Measurements from ENCODE around the gene CTNND2. TPM values are rescaled to one million over a fixed set of nuclear protein-coding genes. Genes with fewer than 3 reads are reported as not detected.

CTNND2 gene
- total RNA-seq, 1 donor from 2014 or later: 6.9 TPM

DNA sequence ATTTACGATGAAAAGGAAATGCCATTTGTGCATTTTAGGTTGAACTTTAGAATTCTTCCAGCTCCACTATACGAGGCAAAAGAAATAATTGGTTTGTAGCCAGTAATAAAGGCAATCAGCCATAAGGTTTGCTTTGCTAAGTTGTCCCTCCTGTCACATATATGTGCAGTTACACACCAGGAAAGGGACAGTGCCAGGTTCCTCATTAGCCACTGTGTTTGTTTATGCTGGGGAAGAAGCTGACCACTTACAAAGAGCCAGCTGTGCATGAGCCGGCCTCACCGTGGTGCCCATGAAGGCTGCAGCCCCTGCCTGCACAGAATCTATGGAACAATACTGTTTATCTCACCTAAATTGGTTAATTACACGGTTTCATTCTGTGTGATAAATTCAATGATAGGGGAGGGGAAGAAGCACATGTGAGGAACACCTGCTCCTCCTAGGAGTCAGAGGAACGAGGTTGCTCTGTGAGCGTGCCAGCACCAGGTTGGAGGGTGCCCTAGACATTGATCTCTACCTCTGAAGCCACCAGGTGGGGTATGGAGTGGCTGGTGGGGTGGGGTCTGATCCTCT, 969.4 kb downstream of the CTNND2 start:
- Histone ChIP-seq H3K9me3 (no peaks in the 10 kb centered on the region), H3K27me3 (no peaks in the 10 kb centered on the region), H3K27ac (no peak overlapping the region), H3K4me3 (no peak overlapping the region), H3K4me1 (no peaks in the 10 kb centered on the region), H3K36me3 (no peaks in the 10 kb centered on the region)
- DNase-seq: no peak
- no peak for ATAC-seq
- intact Hi-C loops (cut with DNase I): no loop called here
- TF ChIP-seq, protein P1, sequence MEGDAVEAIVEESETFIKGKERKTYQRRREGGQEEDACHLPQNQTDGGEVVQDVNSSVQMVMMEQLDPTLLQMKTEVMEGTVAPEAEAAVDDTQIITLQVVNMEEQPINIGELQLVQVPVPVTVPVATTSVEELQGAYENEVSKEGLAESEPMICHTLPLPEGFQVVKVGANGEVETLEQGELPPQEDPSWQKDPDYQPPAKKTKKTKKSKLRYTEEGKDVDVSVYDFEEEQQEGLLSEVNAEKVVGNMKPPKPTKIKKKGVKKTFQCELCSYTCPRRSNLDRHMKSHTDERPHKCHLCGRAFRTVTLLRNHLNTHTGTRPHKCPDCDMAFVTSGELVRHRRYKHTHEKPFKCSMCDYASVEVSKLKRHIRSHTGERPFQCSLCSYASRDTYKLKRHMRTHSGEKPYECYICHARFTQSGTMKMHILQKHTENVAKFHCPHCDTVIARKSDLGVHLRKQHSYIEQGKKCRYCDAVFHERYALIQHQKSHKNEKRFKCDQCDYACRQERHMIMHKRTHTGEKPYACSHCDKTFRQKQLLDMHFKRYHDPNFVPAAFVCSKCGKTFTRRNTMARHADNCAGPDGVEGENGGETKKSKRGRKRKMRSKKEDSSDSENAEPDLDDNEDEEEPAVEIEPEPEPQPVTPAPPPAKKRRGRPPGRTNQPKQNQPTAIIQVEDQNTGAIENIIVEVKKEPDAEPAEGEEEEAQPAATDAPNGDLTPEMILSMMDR (IDR thresholded peaks at IDR 0.05): no peak

DNA sequence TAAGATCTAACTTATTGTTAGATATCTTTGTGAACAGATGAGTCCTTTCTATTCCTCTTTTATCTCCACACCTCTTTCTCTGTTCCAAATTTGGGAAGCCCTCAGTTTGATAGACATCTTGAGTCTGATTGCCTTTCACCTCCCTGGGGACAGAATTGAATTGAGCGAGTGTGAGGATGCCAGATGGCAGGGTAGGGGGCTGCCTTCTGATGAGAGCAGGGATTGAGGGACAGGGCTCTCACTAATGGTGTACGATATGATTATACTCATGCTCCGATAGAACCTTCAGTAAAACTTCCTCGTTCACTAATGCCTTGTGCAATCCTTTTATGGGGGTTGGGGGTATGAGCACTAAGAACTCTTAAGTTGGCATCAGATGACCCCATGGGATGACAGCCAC, 971.1 kb downstream of the CTNND2 start:
- no peak overlapping the region for H3K27ac ChIP-seq
- H3K4me3 ChIP-seq: no peak overlapping the region
- DNase-seq (no peak), ATAC-seq (no peak)
- TF ChIP-seq, protein P1 (IDR thresholded peaks at IDR 0.05): no peak
- H3K27me3 ChIP-seq: no peaks in the 10 kb centered on the region
- no peaks in the 10 kb centered on the region for H3K4me1 ChIP-seq
- no peaks in the 10 kb centered on the region for H3K9me3 ChIP-seq
- intact Hi-C loops (cut with DNase I): no loop called here
- H3K36me3 ChIP-seq: no peaks in the 10 kb centered on the region

GRCh38 chr5:10932426-10932825, 971.8 kb downstream of the CTNND2 start:
- Histone ChIP-seq H3K9me3 (no peaks in the 10 kb centered on the region), H3K4me1 (no peaks in the 10 kb centered on the region), H3K36me3 (no peaks in the 10 kb centered on the region), H3K27me3 (no peaks in the 10 kb centered on the region), H3K27ac (no peak overlapping the region), H3K4me3 (no peak overlapping the region)
- DNase-seq (no peak), ATAC-seq (no peak)
- TF ChIP-seq, protein P1 (IDR thresholded peaks at IDR 0.05): no peak
- intact Hi-C loops (cut with DNase I): no loop called here

DNA sequence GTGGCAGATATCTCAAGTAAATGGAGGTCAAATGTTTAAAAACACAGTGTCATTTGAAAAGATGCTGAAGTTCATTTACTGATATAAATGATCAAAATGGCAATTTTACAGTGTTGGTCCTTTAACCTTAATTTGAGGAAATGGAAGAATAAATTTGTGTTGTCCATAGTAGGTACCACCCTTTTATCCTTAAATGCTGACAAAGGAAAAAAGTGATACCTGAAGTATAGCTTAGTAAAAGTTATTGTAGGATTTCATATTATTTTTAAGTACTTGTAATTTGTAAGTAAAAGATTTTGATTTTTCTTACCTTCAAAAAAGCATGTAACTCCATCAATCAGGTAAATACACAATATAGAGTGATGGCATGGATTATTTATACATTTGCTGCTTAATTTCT, 976.6 kb downstream of the CTNND2 start:
- Histone ChIP-seq H3K27me3 (no peaks in the 10 kb centered on the region), H3K4me1 (no peaks in the 10 kb centered on the region), H3K9me3 (no peaks in the 10 kb centered on the region), H3K36me3 (no peaks in the 10 kb centered on the region), H3K27ac (no peak overlapping the region), H3K4me3 (no peak overlapping the region)
- intact Hi-C loops (cut with DNase I): no loop called here
- no peak for ATAC-seq
- TF ChIP-seq, protein P1 (IDR thresholded peaks at IDR 0.05): no peak
- no peak for DNase-seq

DNA sequence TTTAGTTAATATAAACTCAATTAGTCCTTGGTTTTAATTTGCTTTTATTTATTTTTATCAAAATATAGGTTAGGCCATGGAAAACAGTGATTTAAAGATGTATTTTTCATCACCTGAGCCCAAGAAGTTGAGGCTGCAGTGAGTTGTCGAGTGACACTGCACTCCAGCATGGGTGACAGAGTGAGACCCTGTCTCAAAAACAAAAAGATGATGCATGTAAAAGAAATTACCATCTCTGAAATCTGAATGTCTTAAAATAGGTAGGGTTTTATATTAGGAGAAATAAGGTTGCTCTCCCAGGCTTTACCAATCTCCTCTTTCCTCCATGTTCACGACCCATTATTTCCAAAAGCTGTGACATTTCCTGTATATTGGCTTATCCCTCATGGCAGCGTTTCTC, 980.9 kb downstream of the CTNND2 start:
- ATAC-seq (no peak), DNase-seq (no peak)
- TF ChIP-seq, protein P1 (IDR thresholded peaks at IDR 0.05): no peak
- Histone ChIP-seq H3K27me3 (no peaks in the 10 kb centered on the region), H3K27ac (no peak overlapping the region), H3K4me1 (no peaks in the 10 kb centered on the region), H3K4me3 (no peak overlapping the region), H3K9me3 (no peaks in the 10 kb centered on the region), H3K36me3 (no peaks in the 10 kb centered on the region)
- intact Hi-C loops (cut with DNase I): no loop called here
